Hematopoietic multipotent progenitor cell treated with erythropoietin and hydrocortisone succinate and interleukin-3 and kit ligand, for 4 days (in vitro differentiated cells): ENCODE data around the gene ZNRF3.
A peak's percentile ranks its signal among the peaks of the same experiment; 100 is the strongest.
"Not testable (repeated sequence)": the region's sequence is repeated elsewhere in the genome, so short reads cannot be mapped to it uniquely, and the experiment has no call there.

Source experiments
- DNase-seq: peaks from one replicate; pipeline ENCODE4 v3.0.0-alpha.2; 2015

The ZNRF3 gene

GRCh38 chr22:29073618-29074275 lies 190.4 kb downstream of the ZNRF3 start:
- DNase-seq = peak; percentile 45

- DNase-seq = no peak
These were observed 191.0 kb downstream of the ZNRF3 start for GRCh38 chr22:29074276-29074772.

- DNase-seq = no peak
These were observed 194.9 kb downstream of the ZNRF3 start for GRCh38 chr22:29078036-29078868.

- no peak for DNase-seq
These were observed 195.5 kb downstream of the ZNRF3 start for GRCh38 chr22:29078869-29079207.

GRCh38 chr22:29079218-29079901 lies 196.0 kb downstream of the ZNRF3 start:
- DNase-seq = peak; percentile 91

GRCh38 chr22:29080106-29080975 lies 197.0 kb downstream of the ZNRF3 start:
- no peak for DNase-seq

- no peak for DNase-seq
These were observed 198.3 kb downstream of the ZNRF3 start for GRCh38 chr22:29081517-29082236.

GRCh38 chr22:29082826-29083545 lies 199.6 kb downstream of the ZNRF3 start:
- no peak for DNase-seq

- DNase-seq = not testable (repeated sequence)
These were observed 200.2 kb downstream of the ZNRF3 start for GRCh38 chr22:29083576-29083932.

- peak; percentile 42 for DNase-seq
These were observed 200.7 kb downstream of the ZNRF3 start for GRCh38 chr22:29083933-29084591.

- DNase-seq = no peak
These were observed 203.6 kb downstream of the ZNRF3 start for GRCh38 chr22:29087012-29087411.

GRCh38 chr22:29088809-29089208 lies 205.4 kb downstream of the ZNRF3 start:
- DNase-seq = no peak

- DNase-seq = peak; percentile 40
These were observed 206.1 kb downstream of the ZNRF3 start for GRCh38 chr22:29089507-29089906.

GRCh38 chr22:29090039-29090438 lies 206.7 kb downstream of the ZNRF3 start:
- DNase-seq = no peak

GRCh38 chr22:29092243-29092642 lies 208.9 kb downstream of the ZNRF3 start:
- no peak for DNase-seq

GRCh38 chr22:29093030-29093429 lies 209.7 kb downstream of the ZNRF3 start:
- DNase-seq = no peak

GRCh38 chr22:29093501-29094300 lies 210.3 kb downstream of the ZNRF3 start:
- no peak for DNase-seq

- DNase-seq = no peak
These were observed 212.1 kb downstream of the ZNRF3 start for GRCh38 chr22:29095459-29095858.

- peak; percentile 87 for DNase-seq
These were observed 213.6 kb downstream of the ZNRF3 start for GRCh38 chr22:29096736-29097669.
